Lung (tissue), 12 donors: Measurements from ENCODE around the gene RER1. TPM values are rescaled to one million over a fixed set of nuclear protein-coding genes. Genes with fewer than 3 reads are reported as not detected.

Source experiments
- ATAC-seq: fragments of 200-7000 bp; cut with Tn5 transposase; one replicate; pipeline ENCODE4 v1.9.1; 2020; ENCODE audit warnings: moderate number of reproducible peaks; ENCODE audit not compliant: insufficient read depth, low FRiP score
- DNase-seq, 3 donors: peaks; one replicate each; pipeline ENCODE4 v3.0.0-alpha.2; 2013 to 2017
- H3K27ac ChIP-seq, 2 donors: one replicate each; pipeline ENCODE4 v1.5.1; 2013; ENCODE audit warnings: mild to moderate bottlenecking in 2 of 2, moderate library complexity in 2 of 2, control low read depth in 1 of 2, inconsistent platforms in 1 of 2, low read depth in 1 of 2, low read length in 1 of 2
- H3K27me3 ChIP-seq, 3 donors: one replicate each; pipeline ENCODE4 v1.5.1; 2013; ENCODE audit warnings: low read length in 2 of 3; ENCODE audit not compliant: control insufficient read depth in 3 of 3, insufficient read depth in 3 of 3
- H3K36me3 ChIP-seq, 4 donors: one replicate each; pipeline ENCODE4 v1.5.1; 2013; ENCODE audit warnings: low read length in 4 of 4, mild to moderate bottlenecking in 1 of 4, moderate library complexity in 1 of 4; ENCODE audit not compliant: control insufficient read depth in 4 of 4, insufficient read depth in 4 of 4
- H3K4me1 ChIP-seq, 5 donors: one replicate each; pipeline ENCODE4 v1.5.1; 2013; ENCODE audit warnings: low read length in 5 of 5, mild to moderate bottlenecking in 2 of 5, moderate library complexity in 1 of 5; ENCODE audit not compliant: control insufficient read depth in 5 of 5, insufficient read depth in 5 of 5
- H3K4me3 ChIP-seq: one replicate; pipeline ENCODE4 v1.5.1; 2013; ENCODE audit warnings: mild to moderate bottlenecking, control low read depth, moderate library complexity
- H3K9ac ChIP-seq, 2 donors: one replicate each; pipeline ENCODE4 v1.5.1; 2013; ENCODE audit warnings: low read length in 2 of 2, control low read depth in 1 of 2; ENCODE audit not compliant: insufficient read depth in 1 of 2
- H3K9me3 ChIP-seq, 4 donors: one replicate each; pipeline ENCODE4 v1.5.1; 2013; ENCODE audit warnings: low read length in 3 of 4, mild to moderate bottlenecking in 1 of 4, moderate library complexity in 1 of 4; ENCODE audit not compliant: control insufficient read depth in 4 of 4, insufficient read depth in 3 of 4
- WGBS, 2 donors: extraction: QIAGEN DNeasy Blood & Tissue Kit; methylation state at CpG; one replicate each; pipeline ENCODE4 v1.1.7; 2013; 5-methylcytosine and 5-hydroxymethylcytosine counted together
- polyA plus RNA-seq, 2 donors: library from polyadenylated mRNA; stranded (reverse); fragments of 200-250 nt; gene quantifications; one replicate each; pipeline ENCODE4 v1.2.1, GENCODE V29; 2013
- total RNA-seq, 2 donors: library from RNA; depleted of rRNA in 1 of 2; stranded (reverse); fragments of >200 nt in 1 of 2; gene quantifications; one replicate each; pipeline ENCODE4 v1.2.1, GENCODE V29; 2014 to 2021
- TF ChIP-seq, protein P1 (sequence below): IDR thresholded peaks from 2 replicates; pipeline ENCODE4 v1.5.1; 2012; ENCODE audit warnings: mild to moderate bottlenecking; ENCODE audit errors: control extremely low read depth, extremely low read depth
- donor health status: control.
- donor health status: control.
- donor health status: Bipolar disorder and iron deficiency.
- donor health status: healthy.
- donor health status: DM: yes; HTN: yes; CAD: no.

Gene RER1
- total and polyA plus RNA-seq, 4 donors, result 71.7 to 134 (median 87.9) TPM

DNA sequence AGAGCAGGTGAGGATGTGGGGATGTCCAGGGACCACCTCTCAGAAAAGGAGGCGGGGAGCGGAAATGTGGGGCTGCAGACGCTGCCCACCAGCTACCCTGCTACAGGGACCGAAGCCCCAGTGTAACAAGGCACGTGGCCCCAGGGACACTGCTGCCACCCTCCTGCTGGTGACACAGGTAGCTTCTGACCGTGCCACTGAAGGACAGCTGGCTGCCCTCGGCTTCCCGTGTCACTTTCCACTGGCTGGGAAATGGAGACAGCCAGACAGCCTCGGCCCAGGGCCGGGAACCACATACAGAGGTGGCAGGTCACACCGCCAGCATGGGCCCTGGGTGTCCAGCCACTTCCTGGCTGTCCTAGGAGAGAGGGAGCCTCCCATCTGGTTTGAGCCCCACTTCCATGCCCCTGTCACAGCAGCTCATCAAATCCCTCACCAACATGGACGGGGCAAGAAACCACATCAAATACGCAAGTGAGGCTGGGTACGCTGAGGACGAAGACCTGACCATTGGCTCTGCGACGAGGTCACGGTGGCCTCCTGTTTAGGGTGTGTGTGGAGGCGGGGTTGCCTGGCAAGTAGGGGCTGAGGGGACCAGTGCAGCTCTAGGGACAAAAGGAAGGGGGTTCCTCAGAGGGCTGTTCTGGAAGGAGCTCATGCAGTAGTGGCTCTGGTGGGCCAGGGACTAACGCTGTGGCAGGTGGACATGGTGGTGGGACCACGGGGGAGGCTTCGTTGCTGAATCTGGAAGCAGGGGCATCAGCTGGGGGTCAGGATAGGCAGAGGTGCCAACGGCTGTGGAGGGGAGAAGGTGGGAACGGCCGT is 15.7 kb downstream of the RER1 start:
- H3K27ac ChIP-seq, result no peak overlapping the region
- no peaks in the 10 kb centered on the region for H3K9me3 ChIP-seq
- WGBS, 2 donors, result 83 to 87% methylated on average over 25 of the region's 25 CpGs
- peaks cover 0 to 7% (median 4%) of the 10 kb centered on the region in 5 donors for H3K4me1 ChIP-seq
- ATAC-seq (no peak), DNase-seq (no peak)
- H3K27me3 ChIP-seq, result no peaks in the 10 kb centered on the region
- TF ChIP-seq, protein P1, sequence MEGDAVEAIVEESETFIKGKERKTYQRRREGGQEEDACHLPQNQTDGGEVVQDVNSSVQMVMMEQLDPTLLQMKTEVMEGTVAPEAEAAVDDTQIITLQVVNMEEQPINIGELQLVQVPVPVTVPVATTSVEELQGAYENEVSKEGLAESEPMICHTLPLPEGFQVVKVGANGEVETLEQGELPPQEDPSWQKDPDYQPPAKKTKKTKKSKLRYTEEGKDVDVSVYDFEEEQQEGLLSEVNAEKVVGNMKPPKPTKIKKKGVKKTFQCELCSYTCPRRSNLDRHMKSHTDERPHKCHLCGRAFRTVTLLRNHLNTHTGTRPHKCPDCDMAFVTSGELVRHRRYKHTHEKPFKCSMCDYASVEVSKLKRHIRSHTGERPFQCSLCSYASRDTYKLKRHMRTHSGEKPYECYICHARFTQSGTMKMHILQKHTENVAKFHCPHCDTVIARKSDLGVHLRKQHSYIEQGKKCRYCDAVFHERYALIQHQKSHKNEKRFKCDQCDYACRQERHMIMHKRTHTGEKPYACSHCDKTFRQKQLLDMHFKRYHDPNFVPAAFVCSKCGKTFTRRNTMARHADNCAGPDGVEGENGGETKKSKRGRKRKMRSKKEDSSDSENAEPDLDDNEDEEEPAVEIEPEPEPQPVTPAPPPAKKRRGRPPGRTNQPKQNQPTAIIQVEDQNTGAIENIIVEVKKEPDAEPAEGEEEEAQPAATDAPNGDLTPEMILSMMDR, result no peak
- no peak overlapping the region for H3K4me3 ChIP-seq
- peaks cover 5 to 62% (median 14%) of the 10 kb centered on the region in 4 donors for H3K36me3 ChIP-seq
- H3K9ac ChIP-seq, result no peak overlapping the region

DNA sequence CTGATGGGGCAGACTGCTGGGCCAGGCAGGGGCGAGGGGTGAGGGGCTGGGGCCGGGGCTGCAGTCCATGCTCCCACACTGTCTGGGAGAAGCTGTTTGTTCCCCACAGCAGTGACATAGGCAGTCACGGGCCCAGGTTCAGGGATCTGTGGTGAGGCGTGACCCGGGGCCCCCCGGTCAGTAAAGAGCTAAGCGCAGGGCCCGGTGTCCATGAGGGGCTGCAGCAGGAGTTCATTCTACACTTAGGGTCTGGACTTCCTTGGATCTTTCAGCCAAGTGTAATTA is 16.3 kb downstream of the RER1 start:
- Histone ChIP-seq H3K9me3 (no peaks in the 10 kb centered on the region), H3K27ac (no peak overlapping the region), H3K4me1 (peaks cover 0 to 7% (median 4%) of the 10 kb centered on the region in 5 donors), H3K9ac (no peak overlapping the region), H3K36me3 (peaks cover 5 to 56% (median 14%) of the 10 kb centered on the region in 4 donors), H3K27me3 (no peaks in the 10 kb centered on the region), H3K4me3 (no peak overlapping the region)
- ATAC-seq (no peak), DNase-seq (no peak)
- WGBS, 2 donors, result 95 to 96% methylated on average over 8 of the region's 8 CpGs
- TF ChIP-seq, protein P1, result no peak

DNA sequence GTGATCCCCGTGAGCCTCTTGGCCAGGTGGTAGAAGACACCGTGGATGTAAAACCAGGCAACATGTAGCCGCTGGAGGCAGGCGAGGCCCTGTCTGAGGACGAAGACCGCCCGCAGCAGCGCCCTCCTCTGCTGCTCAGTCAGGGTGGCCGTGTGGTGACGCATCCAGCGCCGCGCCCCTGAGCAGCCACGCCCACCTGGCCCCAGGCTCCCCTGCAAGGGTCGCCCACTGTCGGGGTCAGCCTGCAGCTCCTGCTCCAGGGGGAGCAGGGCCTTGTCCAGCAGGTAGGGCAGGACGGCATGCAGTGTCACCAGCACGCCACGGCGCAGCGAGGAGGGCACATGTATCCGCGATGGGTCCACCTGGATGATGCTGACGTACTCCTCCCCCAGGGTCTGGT is 16.8 kb downstream of the RER1 start:
- Histone ChIP-seq H3K27ac (no peak overlapping the region), H3K4me1 (peaks cover 0 to 12% (median 8%) of the 10 kb centered on the region in 5 donors), H3K9me3 (no peaks in the 10 kb centered on the region), H3K9ac (no peak overlapping the region), H3K36me3 (peaks cover 5 to 53% (median 14%) of the 10 kb centered on the region in 4 donors), H3K4me3 (no peak overlapping the region), H3K27me3 (no peaks in the 10 kb centered on the region)
- DNase-seq (no peak), ATAC-seq (no peak)
- TF ChIP-seq, protein P1, result no peak
- WGBS, 2 donors, result 96 to 98% methylated on average over 21 to 24 of the region's 24 CpGs
